Measurements from ENCODE around the gene TTC28. TPM values are rescaled to one million over a fixed set of nuclear protein-coding genes. Genes with fewer than 3 reads are reported as not detected.

Gene TTC28
- total RNA-seq, 2 donors from 2014 or later = 29.2 to 74.6 TPM

- Histone ChIP-seq H3K27me3 (replicated peaks; ENCODE audit: insufficient read depth) (no peaks in the 10 kb centered on the region), H3K4me3 (no peak overlapping the region), H3K36me3 (no peaks in the 10 kb centered on the region), H3K9me3 (no peaks in the 10 kb centered on the region), H3K4me1 (replicated peaks) (no peaks in the 10 kb centered on the region), H3K27ac (no peak overlapping the region)
- no peak for TF ChIP-seq POLR2A (IDR thresholded peaks at IDR 0.05)
- TF ChIP-seq POLR2AphosphoS5 (IDR thresholded peaks at IDR 0.05) = no peak
- TF ChIP-seq, protein P1, sequence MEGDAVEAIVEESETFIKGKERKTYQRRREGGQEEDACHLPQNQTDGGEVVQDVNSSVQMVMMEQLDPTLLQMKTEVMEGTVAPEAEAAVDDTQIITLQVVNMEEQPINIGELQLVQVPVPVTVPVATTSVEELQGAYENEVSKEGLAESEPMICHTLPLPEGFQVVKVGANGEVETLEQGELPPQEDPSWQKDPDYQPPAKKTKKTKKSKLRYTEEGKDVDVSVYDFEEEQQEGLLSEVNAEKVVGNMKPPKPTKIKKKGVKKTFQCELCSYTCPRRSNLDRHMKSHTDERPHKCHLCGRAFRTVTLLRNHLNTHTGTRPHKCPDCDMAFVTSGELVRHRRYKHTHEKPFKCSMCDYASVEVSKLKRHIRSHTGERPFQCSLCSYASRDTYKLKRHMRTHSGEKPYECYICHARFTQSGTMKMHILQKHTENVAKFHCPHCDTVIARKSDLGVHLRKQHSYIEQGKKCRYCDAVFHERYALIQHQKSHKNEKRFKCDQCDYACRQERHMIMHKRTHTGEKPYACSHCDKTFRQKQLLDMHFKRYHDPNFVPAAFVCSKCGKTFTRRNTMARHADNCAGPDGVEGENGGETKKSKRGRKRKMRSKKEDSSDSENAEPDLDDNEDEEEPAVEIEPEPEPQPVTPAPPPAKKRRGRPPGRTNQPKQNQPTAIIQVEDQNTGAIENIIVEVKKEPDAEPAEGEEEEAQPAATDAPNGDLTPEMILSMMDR (IDR thresholded peaks at IDR 0.05) = no peak
- WGBS = 65% methylated on average over 1 of the region's 1 CpG
- intact Hi-C loops (cut with DNase I) = no loop called here
- no peak for DNase-seq (ENCODE audit: low spot score)
These were observed 705.8 kb downstream of the TTC28 start for GRCh38 chr22:27973846-27974245.

GRCh38 chr22:27972732-27973698, 706.6 kb downstream of the TTC28 start:
- Histone ChIP-seq H3K36me3 (no peaks in the 10 kb centered on the region), H3K4me1 (replicated peaks) (no peaks in the 10 kb centered on the region), H3K4me3 (no peak overlapping the region), H3K27me3 (replicated peaks; ENCODE audit: insufficient read depth) (no peaks in the 10 kb centered on the region), H3K9me3 (no peaks in the 10 kb centered on the region), H3K27ac (no peak overlapping the region)
- intact Hi-C loops (cut with DNase I) = no loop called here
- TF ChIP-seq, protein P1 (IDR thresholded peaks at IDR 0.05) = no peak
- no peak for TF ChIP-seq POLR2A (IDR thresholded peaks at IDR 0.05)
- no peak for DNase-seq (ENCODE audit: low spot score)
- WGBS = 81% methylated on average over 9 of the region's 9 CpGs

- intact Hi-C loops (cut with DNase I) = no loop called here
- H3K27me3 ChIP-seq (replicated peaks; ENCODE audit: insufficient read depth) = no peaks in the 10 kb centered on the region
- H3K9me3 ChIP-seq = no peaks in the 10 kb centered on the region
- TF ChIP-seq POLR2A (IDR thresholded peaks at IDR 0.05) = no peak
- TF ChIP-seq, protein P1 (IDR thresholded peaks at IDR 0.05) = no peak
- no peak for TF ChIP-seq POLR2AphosphoS5 (IDR thresholded peaks at IDR 0.05)
- WGBS = 100% methylated on average over 1 of the region's 1 CpG
- H3K4me1 ChIP-seq (replicated peaks) = no peaks in the 10 kb centered on the region
- no peak overlapping the region for H3K27ac ChIP-seq
- H3K36me3 ChIP-seq = no peaks in the 10 kb centered on the region
- no peak overlapping the region for H3K4me3 ChIP-seq
- DNase-seq (ENCODE audit: low spot score) = no peak
These were observed 707.7 kb downstream of the TTC28 start for GRCh38 chr22:27971926-27972325.

DNA sequence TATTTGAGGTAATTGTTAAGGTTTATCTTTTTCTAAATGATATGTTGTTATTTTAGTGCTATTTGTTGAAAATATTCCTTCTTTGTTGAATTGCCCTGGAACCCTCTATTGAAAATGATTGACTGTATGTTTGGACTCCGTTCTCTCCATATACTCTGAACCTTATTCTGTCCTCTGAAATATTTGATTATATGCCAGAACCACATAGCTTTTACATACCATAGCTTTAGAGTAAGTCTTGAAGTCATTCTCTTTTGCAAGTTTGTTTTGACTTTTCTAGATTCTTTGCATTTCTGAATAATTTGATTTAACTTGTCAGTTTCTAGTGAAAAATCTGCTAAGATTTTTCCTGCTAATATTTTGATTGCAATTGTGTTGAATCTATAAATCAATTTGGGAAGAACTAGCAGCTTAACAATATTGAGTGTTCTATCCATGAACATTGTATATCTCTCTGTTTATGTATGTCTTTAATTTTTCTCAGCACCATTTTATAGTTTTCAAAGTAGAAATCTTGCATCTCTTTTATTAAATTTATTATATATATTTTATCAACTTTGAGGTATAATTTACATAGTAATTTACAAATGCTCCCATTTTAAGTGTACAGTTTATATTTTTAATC, 708.9 kb downstream of the TTC28 start:
- Histone ChIP-seq H3K27ac (no peak overlapping the region), H3K27me3 (replicated peaks; ENCODE audit: insufficient read depth) (no peaks in the 10 kb centered on the region), H3K36me3 (no peaks in the 10 kb centered on the region), H3K4me3 (no peak overlapping the region), H3K4me1 (replicated peaks) (no peaks in the 10 kb centered on the region), H3K9me3 (no peaks in the 10 kb centered on the region)
- intact Hi-C loops (cut with DNase I) = no loop called here
- TF ChIP-seq, protein P1 (IDR thresholded peaks at IDR 0.05) = no peak
- TF ChIP-seq POLR2A (IDR thresholded peaks at IDR 0.05) (no peak), POLR2AphosphoS5 (IDR thresholded peaks at IDR 0.05) (no peak)
- whole genome bisulfite sequencing = 97% methylated on average over 1 of the region's 1 CpG
- no peak for DNase-seq (ENCODE audit: low spot score)
